Measurements from ENCODE around the gene EXOC6B. TPM values are rescaled to one million over a fixed set of nuclear protein-coding genes. Genes with fewer than 3 reads are reported as not detected.

The EXOC6B gene
- total RNA-seq, 4 donors from 2014 or later: 14.6 to 49.6 (median 19.3) TPM

DNA sequence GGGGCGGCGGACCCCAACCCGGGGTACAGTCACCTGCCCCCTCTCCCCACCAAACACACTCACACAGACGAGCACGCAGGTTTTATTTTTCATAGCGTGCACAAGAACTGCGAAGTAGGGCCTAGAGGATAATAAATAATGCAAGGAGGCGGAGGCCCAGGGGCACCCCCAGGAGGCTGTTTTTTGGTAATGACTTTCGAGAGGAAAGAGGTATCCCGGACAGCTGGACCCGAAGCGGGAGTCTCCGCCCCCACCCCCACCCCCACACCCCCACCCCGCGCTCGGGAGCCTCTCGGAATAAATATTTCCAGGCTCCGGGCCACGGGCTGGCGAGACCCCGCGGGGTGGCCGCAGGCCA lies 681.6 kb downstream of the EXOC6B start:
- Histone ChIP-seq H3K4me3 (peak overlapping the region; percentile 55 to 75 (median 66)), H3K36me3 (no peaks in the 10 kb centered on the region), H3K4me1 (peaks cover 45 to 63% of the 10 kb centered on the region in 2 donors), H3K27me3 (peaks cover 34 to 39% (median 35%) of the 10 kb centered on the region in 3 donors), H3K27ac (peak overlapping the region; percentile 27 to 66 (median 34)), H3K9me3 (no peaks in the 10 kb centered on the region)
- intact Hi-C loops (cut with DNase I; ENCODE audit: low total_unique reads) (loop anchor here (2.0 to 10.0 kb wide), 2 partner anchors 261 to 689 kb away; partner anchors contain the start of gene DYSF), in situ Hi-C loops (cut with MboI; ENCODE audit: low sequenced_read_pairs in 4 of 4) (no loop called here)
- ATAC-seq: no peak
- DNase-seq: peak in 1 of 2 donors; percentile 24
- TF ChIP-seq POLR2A (IDR thresholded peaks at IDR 0.05): no peak
- TF ChIP-seq, protein P1, sequence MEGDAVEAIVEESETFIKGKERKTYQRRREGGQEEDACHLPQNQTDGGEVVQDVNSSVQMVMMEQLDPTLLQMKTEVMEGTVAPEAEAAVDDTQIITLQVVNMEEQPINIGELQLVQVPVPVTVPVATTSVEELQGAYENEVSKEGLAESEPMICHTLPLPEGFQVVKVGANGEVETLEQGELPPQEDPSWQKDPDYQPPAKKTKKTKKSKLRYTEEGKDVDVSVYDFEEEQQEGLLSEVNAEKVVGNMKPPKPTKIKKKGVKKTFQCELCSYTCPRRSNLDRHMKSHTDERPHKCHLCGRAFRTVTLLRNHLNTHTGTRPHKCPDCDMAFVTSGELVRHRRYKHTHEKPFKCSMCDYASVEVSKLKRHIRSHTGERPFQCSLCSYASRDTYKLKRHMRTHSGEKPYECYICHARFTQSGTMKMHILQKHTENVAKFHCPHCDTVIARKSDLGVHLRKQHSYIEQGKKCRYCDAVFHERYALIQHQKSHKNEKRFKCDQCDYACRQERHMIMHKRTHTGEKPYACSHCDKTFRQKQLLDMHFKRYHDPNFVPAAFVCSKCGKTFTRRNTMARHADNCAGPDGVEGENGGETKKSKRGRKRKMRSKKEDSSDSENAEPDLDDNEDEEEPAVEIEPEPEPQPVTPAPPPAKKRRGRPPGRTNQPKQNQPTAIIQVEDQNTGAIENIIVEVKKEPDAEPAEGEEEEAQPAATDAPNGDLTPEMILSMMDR (IDR thresholded peaks at IDR 0.05 in 4 of 5, conservative IDR thresholded peaks at IDR 0.05 in 1 of 5): no peak

DNA sequence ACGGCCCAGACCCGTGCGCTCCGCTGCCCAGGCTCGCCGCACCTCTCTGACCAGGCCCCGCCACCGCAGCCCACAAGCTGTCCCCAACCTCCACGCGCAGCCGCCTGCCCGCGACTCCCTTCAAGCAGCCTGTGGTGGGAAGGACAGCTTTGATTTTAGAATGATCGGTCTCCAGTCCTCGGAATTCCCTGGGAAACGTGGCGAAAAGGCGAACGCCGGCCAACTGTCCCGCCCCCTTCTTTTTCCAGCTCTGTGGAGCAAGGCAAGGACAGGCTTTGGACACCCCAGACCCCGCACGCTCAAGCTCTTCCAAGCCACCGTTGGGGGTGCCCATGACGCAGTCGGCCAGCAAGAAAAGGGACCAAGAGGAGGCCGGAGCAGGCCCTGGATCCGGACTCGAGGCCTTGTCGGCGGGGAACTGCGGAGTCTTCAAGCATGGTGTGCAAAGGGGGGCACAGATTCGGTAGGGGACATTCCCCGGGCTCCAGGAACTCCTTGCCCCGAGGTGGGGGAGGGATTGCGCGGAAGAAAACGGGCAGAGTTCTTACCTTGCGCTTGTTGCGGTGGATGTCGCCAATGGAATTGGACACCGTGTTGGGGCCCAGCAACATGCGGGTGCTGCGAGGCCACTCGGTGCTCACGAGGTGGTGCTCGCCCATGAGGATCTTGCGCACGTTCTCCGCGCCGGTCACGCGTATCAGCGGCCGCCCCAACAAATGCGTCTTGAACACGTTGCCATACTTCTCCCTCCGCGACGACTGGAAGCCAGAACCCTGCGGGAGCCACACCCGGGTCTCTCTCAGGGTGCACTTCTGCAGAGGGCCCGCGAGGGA lies 682.2 kb downstream of the EXOC6B start:
- ATAC-seq (peak; percentile 17 to 30), DNase-seq (peak in 1 of 2 donors; percentile 25)
- Histone ChIP-seq H3K36me3 (no peaks in the 10 kb centered on the region), H3K4me1 (peaks cover 43 to 61% of the 10 kb centered on the region in 2 donors), H3K4me3 (peak overlapping the region; percentile 42 to 75 (median 64)), H3K9me3 (no peaks in the 10 kb centered on the region), H3K27ac (peak overlapping the region; percentile 25 to 66 (median 50)), H3K27me3 (peaks cover 32 to 35% (median 32%) of the 10 kb centered on the region in 3 donors)
- intact Hi-C loops (cut with DNase I; ENCODE audit: low total_unique reads): loop anchor here (2.0 to 10.0 kb wide), 2 partner anchors 261 to 689 kb away; partner anchors contain the start of gene DYSF
- in situ Hi-C loops (cut with MboI; ENCODE audit: low sequenced_read_pairs in 4 of 4): no loop called here
- TF ChIP-seq, protein P1 (IDR thresholded peaks at IDR 0.05 in 4 of 5, conservative IDR thresholded peaks at IDR 0.05 in 1 of 5): no peak
- TF ChIP-seq POLR2A (IDR thresholded peaks at IDR 0.05): no peak

DNA sequence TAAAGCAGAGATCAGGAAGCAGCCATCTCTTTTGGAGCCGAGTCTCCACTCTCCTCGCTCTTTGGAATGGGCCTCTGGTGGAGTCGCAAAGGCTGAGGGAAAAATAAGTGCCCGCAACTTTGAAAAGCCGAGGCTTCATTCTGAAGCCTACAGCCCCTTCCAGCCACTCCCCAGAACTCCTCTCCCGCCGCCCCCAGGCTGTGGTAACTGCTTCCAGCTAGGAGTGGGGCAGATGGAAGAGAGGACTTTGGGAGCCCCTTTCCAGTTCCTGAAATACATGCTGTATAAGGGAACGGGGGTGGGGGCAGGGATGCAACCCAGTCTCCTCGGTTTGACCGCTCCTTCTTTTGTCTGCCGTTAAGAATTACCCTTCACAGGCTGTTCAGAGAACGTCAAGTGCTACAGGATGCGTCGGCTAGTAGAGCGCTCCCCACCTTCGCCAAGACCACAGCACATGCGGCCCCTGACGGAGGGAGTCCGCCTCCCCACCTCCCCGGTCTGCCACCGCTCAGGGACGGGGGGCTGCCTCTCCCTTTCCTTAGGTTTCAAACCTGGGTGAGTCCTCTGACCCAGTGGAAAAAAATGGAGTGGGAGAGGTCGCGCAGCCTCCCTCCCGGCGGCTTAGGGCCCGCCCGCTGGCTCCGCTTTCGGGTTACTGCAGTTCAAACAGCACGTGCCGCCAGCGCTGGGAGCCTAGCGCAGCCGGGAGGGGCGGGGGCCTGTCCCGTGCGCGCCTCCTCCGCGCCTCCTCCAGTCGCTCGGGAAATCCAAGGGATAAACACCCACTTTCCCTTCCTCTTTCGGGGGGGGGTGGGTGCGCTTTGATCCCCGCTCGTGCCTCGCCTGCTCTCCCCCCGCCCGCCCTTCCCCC lies 683.0 kb downstream of the EXOC6B start:
- ATAC-seq (peak; percentile 44 to 70), DNase-seq (peak; percentile 63 to 66)
- H3K27me3 ChIP-seq: peaks cover 27 to 29% (median 28%) of the 10 kb centered on the region in 3 donors
- intact Hi-C loops (cut with DNase I; ENCODE audit: low total_unique reads): loop anchor here (10.0 kb wide), 1 partner anchor 688 kb away; the partner anchor contains the start of gene DYSF
- H3K9me3 ChIP-seq: no peaks in the 10 kb centered on the region
- in situ Hi-C loops (cut with MboI; ENCODE audit: low sequenced_read_pairs in 4 of 4): no loop called here
- peak overlapping the region; percentile 25 to 66 (median 50) for H3K27ac ChIP-seq
- H3K4me1 ChIP-seq: peaks cover 40 to 65% of the 10 kb centered on the region in 2 donors
- H3K4me3 ChIP-seq: peak overlapping the region; percentile 42 to 75 (median 64)
- peak in 1 of 2 donors; percentile 34 for TF ChIP-seq POLR2A (IDR thresholded peaks at IDR 0.05)
- TF ChIP-seq, protein P1 (IDR thresholded peaks at IDR 0.05 in 4 of 5, conservative IDR thresholded peaks at IDR 0.05 in 1 of 5): no peak
- H3K36me3 ChIP-seq: no peaks in the 10 kb centered on the region

DNA sequence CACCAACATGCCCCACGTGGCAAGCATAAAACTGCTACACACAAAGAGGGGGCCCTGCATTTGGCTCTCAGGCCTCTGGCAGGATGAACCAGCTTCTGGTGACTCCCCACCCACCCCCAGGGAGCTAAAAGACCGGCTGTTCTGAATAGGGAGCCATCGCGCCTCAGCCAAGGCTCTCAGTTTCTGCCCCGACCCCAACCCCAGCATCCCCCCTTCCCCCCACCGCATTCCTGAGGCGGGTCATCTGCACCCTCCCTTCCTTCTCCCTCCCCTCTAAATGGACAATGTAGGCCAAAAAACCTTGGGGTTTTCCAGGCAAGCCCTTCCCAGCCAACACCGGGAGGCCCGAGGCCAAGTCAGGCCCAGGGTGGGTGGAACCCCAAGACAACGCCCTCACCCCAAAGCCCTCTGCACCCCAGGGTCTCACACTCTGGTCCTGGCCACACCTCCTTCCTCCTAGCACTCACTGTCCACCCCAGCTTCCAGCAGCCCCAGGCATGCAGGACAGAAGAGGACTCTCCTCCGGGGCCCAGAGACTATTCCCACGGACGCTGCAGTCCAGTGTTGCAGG lies 683.9 kb downstream of the EXOC6B start:
- no peak for ATAC-seq
- H3K27me3 ChIP-seq: peaks cover 20 to 21% (median 21%) of the 10 kb centered on the region in 3 donors
- no peaks in the 10 kb centered on the region for H3K9me3 ChIP-seq
- no peak overlapping the region for H3K27ac ChIP-seq
- peaks cover 34 to 61% of the 10 kb centered on the region in 2 donors for H3K4me1 ChIP-seq
- no peak overlapping the region for H3K4me3 ChIP-seq
- intact Hi-C loops (cut with DNase I; ENCODE audit: low total_unique reads) (loop anchor here (10.0 kb wide), 1 partner anchor 687 kb away; the partner anchor contains the start of gene DYSF), in situ Hi-C loops (cut with MboI; ENCODE audit: low sequenced_read_pairs in 4 of 4) (no loop called here)
- peak in 1 of 2 donors; percentile 6 for DNase-seq
- no peaks in the 10 kb centered on the region for H3K36me3 ChIP-seq
- no peak for TF ChIP-seq POLR2A (IDR thresholded peaks at IDR 0.05)
- TF ChIP-seq, protein P1 (IDR thresholded peaks at IDR 0.05 in 4 of 5, conservative IDR thresholded peaks at IDR 0.05 in 1 of 5): no peak

All from gastrocnemius medialis (tissue), 4 donors.